Measurements from ENCODE around the gene TMEM116.

DNA sequence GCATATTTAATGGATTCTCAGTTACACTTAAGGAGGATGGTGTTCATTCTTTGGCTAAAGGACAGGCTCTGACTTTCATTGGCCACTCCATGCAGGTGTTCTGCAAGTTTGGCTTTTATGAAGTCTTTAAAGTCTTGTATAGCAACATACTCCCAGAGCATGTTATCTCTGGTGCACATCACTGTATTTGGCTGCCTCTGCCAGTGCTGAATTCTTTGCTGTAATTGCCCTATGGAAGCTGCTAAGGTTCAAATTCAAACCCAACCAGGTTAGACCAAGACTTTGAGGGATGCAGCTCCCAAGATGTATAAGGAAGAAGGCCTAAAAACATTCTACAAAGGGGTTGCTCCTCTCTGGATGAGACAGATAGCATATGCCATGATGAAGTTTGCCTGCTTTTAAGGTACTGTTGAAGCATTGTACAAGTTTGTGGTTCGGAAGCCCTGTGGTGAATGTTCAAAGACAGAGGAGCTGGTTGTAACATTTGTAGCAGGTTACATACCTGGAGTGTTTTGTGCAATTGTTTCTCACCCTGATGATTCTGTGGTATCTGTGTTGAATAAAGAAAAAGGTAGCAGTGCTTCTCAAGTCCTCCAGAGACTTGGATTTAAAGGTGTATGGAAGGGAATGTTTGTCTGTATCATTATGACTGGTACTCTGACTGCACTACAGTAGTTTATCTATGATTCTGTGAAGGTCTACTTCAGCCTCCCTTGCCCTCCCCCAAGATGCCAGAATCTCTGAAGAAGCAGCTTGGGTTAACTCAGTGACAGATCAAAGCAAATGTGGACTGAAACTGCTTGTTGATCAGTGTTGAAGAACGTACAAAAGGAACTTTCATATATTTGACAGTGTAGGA lies 19.4 kb downstream of the TMEM116 start:
- TF ChIP-seq, protein P1, sequence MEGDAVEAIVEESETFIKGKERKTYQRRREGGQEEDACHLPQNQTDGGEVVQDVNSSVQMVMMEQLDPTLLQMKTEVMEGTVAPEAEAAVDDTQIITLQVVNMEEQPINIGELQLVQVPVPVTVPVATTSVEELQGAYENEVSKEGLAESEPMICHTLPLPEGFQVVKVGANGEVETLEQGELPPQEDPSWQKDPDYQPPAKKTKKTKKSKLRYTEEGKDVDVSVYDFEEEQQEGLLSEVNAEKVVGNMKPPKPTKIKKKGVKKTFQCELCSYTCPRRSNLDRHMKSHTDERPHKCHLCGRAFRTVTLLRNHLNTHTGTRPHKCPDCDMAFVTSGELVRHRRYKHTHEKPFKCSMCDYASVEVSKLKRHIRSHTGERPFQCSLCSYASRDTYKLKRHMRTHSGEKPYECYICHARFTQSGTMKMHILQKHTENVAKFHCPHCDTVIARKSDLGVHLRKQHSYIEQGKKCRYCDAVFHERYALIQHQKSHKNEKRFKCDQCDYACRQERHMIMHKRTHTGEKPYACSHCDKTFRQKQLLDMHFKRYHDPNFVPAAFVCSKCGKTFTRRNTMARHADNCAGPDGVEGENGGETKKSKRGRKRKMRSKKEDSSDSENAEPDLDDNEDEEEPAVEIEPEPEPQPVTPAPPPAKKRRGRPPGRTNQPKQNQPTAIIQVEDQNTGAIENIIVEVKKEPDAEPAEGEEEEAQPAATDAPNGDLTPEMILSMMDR (IDR thresholded peaks at IDR 0.05; ENCODE audit: extremely low read depth in 1 of 2, insufficient read depth in 1 of 2, low read depth in 1 of 2, low read length in 2 of 2) = no peak
- TF ChIP-seq FOS (IDR thresholded peaks at IDR 0.05; ENCODE audit: borderline replicate concordance, insufficient read depth, low read length) = no peak
- no peak for TF ChIP-seq GATA2 (IDR thresholded peaks at IDR 0.05; ENCODE audit: insufficient read depth, insufficient read length, low read depth, low read length)
- TF ChIP-seq POLR2A (IDR thresholded peaks at IDR 0.05; ENCODE audit: low read depth, low read length) = no peak
- TF ChIP-seq POLR2AphosphoS5 (IDR thresholded peaks at IDR 0.05; ENCODE audit: insufficient read depth, low read depth, low read length) = no peak

Data from endothelial cell of umbilical vein (primary cell).